Measurements from ENCODE around the gene CTNNA2. TPM values are rescaled to one million over a fixed set of nuclear protein-coding genes. Genes with fewer than 3 reads are reported as not detected.

CTNNA2 gene
- total and polyA plus RNA-seq, 8 donors: 0.28 to 5.7 (median 0.44) TPM; not detected in 4

DNA sequence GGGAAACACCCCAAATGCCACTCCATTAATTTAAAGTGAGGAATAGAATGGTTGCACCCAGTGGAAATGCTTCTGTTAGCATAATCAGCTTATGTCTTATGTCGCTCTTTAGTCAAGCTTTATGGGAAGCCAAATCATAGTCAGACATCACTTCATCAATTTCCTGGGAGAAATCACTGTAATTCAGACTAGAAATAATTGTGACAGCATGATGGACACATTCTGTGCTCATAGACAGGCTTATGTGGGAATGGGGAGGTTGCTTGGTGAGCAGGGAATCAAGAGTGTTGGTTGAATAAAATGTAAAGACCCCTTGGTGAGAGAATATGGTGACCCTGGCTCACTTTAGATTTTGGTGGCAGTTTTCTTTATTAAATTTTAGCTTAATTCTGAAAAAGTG is 174.0 kb downstream of the CTNNA2 start:
- Histone ChIP-seq H3K36me3 (no peaks in the 10 kb centered on the region), H3K4me3 (no peak overlapping the region), H3K27me3 (no peaks in the 10 kb centered on the region), H3K4me1 (no peaks in the 10 kb centered on the region), H3K27ac (no peak overlapping the region), H3K9me3 (no peaks in the 10 kb centered on the region)
- DNase-seq: no peak
- 89 to 100% (median 95%) methylated on average over 1 of the region's 1 CpG for WGBS, 5 donors
- intact Hi-C loops (cut with DNase I; ENCODE audit: low total_unique reads): no loop called here
- TF ChIP-seq, protein P1, sequence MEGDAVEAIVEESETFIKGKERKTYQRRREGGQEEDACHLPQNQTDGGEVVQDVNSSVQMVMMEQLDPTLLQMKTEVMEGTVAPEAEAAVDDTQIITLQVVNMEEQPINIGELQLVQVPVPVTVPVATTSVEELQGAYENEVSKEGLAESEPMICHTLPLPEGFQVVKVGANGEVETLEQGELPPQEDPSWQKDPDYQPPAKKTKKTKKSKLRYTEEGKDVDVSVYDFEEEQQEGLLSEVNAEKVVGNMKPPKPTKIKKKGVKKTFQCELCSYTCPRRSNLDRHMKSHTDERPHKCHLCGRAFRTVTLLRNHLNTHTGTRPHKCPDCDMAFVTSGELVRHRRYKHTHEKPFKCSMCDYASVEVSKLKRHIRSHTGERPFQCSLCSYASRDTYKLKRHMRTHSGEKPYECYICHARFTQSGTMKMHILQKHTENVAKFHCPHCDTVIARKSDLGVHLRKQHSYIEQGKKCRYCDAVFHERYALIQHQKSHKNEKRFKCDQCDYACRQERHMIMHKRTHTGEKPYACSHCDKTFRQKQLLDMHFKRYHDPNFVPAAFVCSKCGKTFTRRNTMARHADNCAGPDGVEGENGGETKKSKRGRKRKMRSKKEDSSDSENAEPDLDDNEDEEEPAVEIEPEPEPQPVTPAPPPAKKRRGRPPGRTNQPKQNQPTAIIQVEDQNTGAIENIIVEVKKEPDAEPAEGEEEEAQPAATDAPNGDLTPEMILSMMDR (IDR thresholded peaks at IDR 0.05): no peak
- TF ChIP-seq POLR2A (IDR thresholded peaks at IDR 0.05) (no peak), POLR2AphosphoS5 (IDR thresholded peaks at IDR 0.05) (no peak), EP300 (IDR thresholded peaks at IDR 0.05) (no peak)

DNA sequence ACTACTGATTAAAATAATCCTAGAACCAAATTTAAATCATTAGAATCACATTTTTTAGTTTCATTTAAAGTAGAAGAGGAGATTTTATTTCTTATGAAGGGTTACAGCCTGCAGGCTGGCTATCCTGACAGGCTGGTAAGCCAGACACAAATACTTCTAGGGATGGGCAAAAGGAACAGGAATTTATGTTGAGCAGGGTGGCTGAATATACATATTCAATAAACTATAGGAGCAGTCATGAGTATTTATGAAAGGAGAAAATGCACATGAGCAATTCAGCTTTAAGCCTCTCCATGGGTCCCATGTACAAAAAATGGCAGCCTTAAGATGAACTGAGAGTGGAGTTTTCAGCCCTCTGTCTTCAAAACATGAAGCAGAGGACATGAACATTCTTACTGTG is 182.4 kb downstream of the CTNNA2 start:
- no peaks in the 10 kb centered on the region for H3K36me3 ChIP-seq
- intact Hi-C loops (cut with DNase I; ENCODE audit: low total_unique reads): no loop called here
- no peak for DNase-seq
- no peaks in the 10 kb centered on the region for H3K9me3 ChIP-seq
- no peak overlapping the region for H3K4me3 ChIP-seq
- no peaks in the 10 kb centered on the region for H3K4me1 ChIP-seq
- H3K27me3 ChIP-seq: no peaks in the 10 kb centered on the region
- no peak overlapping the region for H3K27ac ChIP-seq
- TF ChIP-seq, protein P1 (IDR thresholded peaks at IDR 0.05): no peak
- TF ChIP-seq POLR2A (IDR thresholded peaks at IDR 0.05): no peak
- no peak for TF ChIP-seq POLR2AphosphoS5 (IDR thresholded peaks at IDR 0.05)
- no peak for TF ChIP-seq EP300 (IDR thresholded peaks at IDR 0.05)

DNA sequence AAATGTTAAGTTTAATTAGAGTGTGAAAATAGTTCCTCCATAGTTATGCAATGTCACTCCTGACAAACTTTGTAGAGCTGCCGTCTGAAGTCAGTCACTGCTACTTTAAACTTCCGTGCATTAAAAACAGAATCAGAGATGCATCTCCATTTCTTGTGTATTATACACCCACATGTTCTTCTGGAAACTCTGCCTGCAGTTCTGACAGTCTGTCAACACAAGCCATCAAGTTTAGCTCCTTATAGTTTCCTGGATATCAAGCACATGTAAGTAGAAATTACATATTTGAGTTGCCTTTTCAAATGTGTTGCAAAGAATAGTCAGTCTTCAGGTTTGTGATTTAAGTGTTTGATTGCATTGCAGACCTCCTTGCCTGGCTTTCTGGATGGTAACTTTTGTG is 184.3 kb downstream of the CTNNA2 start:
- Histone ChIP-seq H3K36me3 (no peaks in the 10 kb centered on the region), H3K27me3 (no peaks in the 10 kb centered on the region), H3K27ac (no peak overlapping the region), H3K4me1 (no peaks in the 10 kb centered on the region), H3K4me3 (no peak overlapping the region), H3K9me3 (no peaks in the 10 kb centered on the region)
- no peak for TF ChIP-seq EP300 (IDR thresholded peaks at IDR 0.05)
- TF ChIP-seq, protein P1 (IDR thresholded peaks at IDR 0.05): no peak
- TF ChIP-seq POLR2A (IDR thresholded peaks at IDR 0.05): no peak
- TF ChIP-seq POLR2AphosphoS5 (IDR thresholded peaks at IDR 0.05): no peak
- 80 to 92% (median 87%) methylated on average over 2 of the region's 2 CpGs for WGBS, 5 donors
- no peak for DNase-seq
- intact Hi-C loops (cut with DNase I; ENCODE audit: low total_unique reads): no loop called here

DNA sequence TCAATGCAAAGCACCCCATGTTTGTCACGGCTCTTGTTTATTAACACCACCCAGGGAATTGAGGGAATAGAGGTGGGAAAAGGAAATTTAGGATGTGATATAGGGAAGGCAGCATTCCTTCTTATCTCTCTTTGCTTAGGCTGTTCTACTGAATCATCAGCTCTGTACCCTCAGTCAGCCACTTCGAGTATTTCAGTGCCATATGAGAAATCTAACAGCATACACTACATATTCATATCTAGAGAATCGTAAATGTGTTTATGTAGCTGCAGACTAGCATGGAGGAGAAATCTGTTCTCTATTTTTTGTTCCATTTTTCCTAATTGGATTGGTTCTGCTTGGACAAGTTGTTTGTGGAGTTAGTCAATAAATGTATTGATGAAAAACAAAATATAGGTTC is 187.8 kb downstream of the CTNNA2 start:
- 71 to 82% (median 74%) methylated on average over 3 of the region's 3 CpGs for WGBS, 5 donors
- Histone ChIP-seq H3K27ac (no peak overlapping the region), H3K36me3 (no peaks in the 10 kb centered on the region), H3K4me1 (no peaks in the 10 kb centered on the region), H3K27me3 (no peaks in the 10 kb centered on the region), H3K9me3 (no peaks in the 10 kb centered on the region), H3K4me3 (no peak overlapping the region)
- TF ChIP-seq EP300 (IDR thresholded peaks at IDR 0.05): no peak
- TF ChIP-seq, protein P1 (IDR thresholded peaks at IDR 0.05): no peak
- TF ChIP-seq POLR2A (IDR thresholded peaks at IDR 0.05): no peak
- no peak for TF ChIP-seq POLR2AphosphoS5 (IDR thresholded peaks at IDR 0.05)
- no peak for DNase-seq
- intact Hi-C loops (cut with DNase I; ENCODE audit: low total_unique reads): no loop called here
